SK-N-MC (cell line): ENCODE measurements around the gene ETFA.

Experiments
- EZH2 ChIP-seq: fragments of 200-600 bp; sonication (generic); IDR thresholded peaks from one replicate; pipeline ENCODE4 v1.6.1; 2017; ENCODE audit warnings: antibody characterized with exemption
- POLR2AphosphoS5 ChIP-seq: IDR thresholded peaks from 2 replicates; pipeline ENCODE4 v1.6.1; 2012; ENCODE audit warnings: mild to moderate bottlenecking, low read depth, low read length, borderline replicate concordance

DNA sequence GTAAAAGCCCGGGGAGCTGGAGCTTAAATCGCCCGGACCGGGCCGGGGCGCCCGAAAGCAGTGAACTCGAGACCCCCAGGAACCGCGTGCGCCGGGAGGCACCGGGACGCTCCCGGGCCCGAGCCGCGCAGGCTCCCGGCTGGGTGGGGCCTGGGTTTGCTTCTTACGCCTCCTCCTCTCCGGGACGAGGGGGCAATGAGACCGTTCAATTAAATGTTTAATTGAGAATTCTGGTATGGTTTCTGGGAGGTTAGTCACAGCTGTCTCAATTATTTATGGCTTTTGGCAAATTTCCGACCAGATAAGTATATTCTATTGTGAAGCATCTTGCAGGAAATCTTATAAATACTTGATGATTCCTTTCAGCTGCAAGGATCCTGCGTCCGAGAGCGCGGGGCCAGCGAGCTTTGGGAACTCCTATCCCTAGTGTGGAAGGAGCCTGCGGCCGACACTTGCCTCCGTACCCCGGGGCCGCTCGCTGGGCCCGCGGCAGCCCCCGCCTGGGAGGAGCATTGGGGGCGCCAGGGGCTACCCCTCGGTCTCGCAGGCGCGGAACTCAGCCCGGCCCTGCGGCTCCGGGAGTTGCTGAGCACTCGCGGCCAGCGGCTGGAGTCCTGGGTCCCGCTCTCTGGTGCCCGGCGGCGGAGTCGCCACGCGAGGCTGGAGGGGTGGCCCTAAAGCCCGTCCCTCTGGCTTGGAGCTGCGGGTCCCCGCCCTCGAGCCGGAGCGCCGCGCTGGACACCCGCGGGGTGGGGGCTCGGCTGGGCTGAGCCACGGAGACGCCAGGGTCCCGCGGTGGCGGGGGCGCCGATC, 35.6 kb upstream of the ETFA start:
- TF ChIP-seq EZH2, result no peak
- TF ChIP-seq POLR2AphosphoS5, result no peak
